Stimulated activated memory B cell treated with anti-CD40 and anti-IgM and Interleukin-4, amounts not matched to agents 10 μg/mL and 1 μg/mL and 100 μg/mL, for 72 hours (primary cell): Measurements from ENCODE around the gene RAB7B.

ENCODE experiments used
- ATAC-seq: fragments of 150-1000 bp; cut with Tn5 transposase; 2 replicates; pipeline ENCODE4 v1.10.0; 2021
- H3K27ac Mint-ChIP-seq: one replicate; pipeline ENCODE4 v1.8.0; 2022; ENCODE audit warnings: mild to moderate bottlenecking, mixed read lengths
- H3K27me3 Mint-ChIP-seq: one replicate; pipeline ENCODE4 v1.8.0; 2022; ENCODE audit warnings: mixed read lengths
- H3K36me3 Mint-ChIP-seq: one replicate; pipeline ENCODE4 v1.8.0; 2022; ENCODE audit warnings: mixed read lengths
- H3K4me1 Mint-ChIP-seq: one replicate; pipeline ENCODE4 v1.8.0; 2022; ENCODE audit warnings: mixed read lengths
- H3K4me3 Mint-ChIP-seq: one replicate; pipeline ENCODE4 v1.8.0; 2022; ENCODE audit warnings: mild to moderate bottlenecking, moderate library complexity, mixed read lengths
- H3K9me3 Mint-ChIP-seq: one replicate; pipeline ENCODE4 v1.8.0; 2022; ENCODE audit warnings: mixed read lengths

RAB7B gene

GRCh38 chr1:205991237-205991636, 12.0 kb downstream of the RAB7B start:
- Mint-ChIP-seq H3K36me3 (no peaks in the 10 kb centered on the region), H3K27me3 (peaks cover 13% of the 10 kb centered on the region), H3K9me3 (no peaks in the 10 kb centered on the region), H3K4me3 (no peak overlapping the region), H3K27ac (no peak overlapping the region), H3K4me1 (no peaks in the 10 kb centered on the region)
- ATAC-seq, result no peak

GRCh38 chr1:205990226-205990625, 13.0 kb downstream of the RAB7B start:
- no peaks in the 10 kb centered on the region for H3K4me1 Mint-ChIP-seq
- H3K36me3 Mint-ChIP-seq, result no peaks in the 10 kb centered on the region
- H3K27me3 Mint-ChIP-seq, result peaks cover 13% of the 10 kb centered on the region
- H3K9me3 Mint-ChIP-seq, result no peaks in the 10 kb centered on the region
- ATAC-seq, result no peak
- no peak overlapping the region for H3K27ac Mint-ChIP-seq
- H3K4me3 Mint-ChIP-seq, result no peak overlapping the region

GRCh38 chr1:205989786-205990185, 13.4 kb downstream of the RAB7B start:
- Mint-ChIP-seq H3K27me3 (peaks cover 13% of the 10 kb centered on the region), H3K4me1 (no peaks in the 10 kb centered on the region), H3K36me3 (no peaks in the 10 kb centered on the region), H3K27ac (no peak overlapping the region), H3K9me3 (no peaks in the 10 kb centered on the region), H3K4me3 (no peak overlapping the region)
- ATAC-seq, result no peak

- ATAC-seq, result no peak
- no peak overlapping the region for H3K27ac Mint-ChIP-seq
- no peak overlapping the region for H3K4me3 Mint-ChIP-seq
- no peaks in the 10 kb centered on the region for H3K36me3 Mint-ChIP-seq
- H3K9me3 Mint-ChIP-seq, result no peaks in the 10 kb centered on the region
- peaks cover 8% of the 10 kb centered on the region for H3K4me1 Mint-ChIP-seq
- peaks cover 13% of the 10 kb centered on the region for H3K27me3 Mint-ChIP-seq
Measured at GRCh38 chr1:205988585-205988995, 14.6 kb downstream of the RAB7B start.

- ATAC-seq, result no peak
- peaks cover 13% of the 10 kb centered on the region for H3K27me3 Mint-ChIP-seq
- H3K27ac Mint-ChIP-seq, result no peak overlapping the region
- H3K4me3 Mint-ChIP-seq, result no peak overlapping the region
- peaks cover 8% of the 10 kb centered on the region for H3K4me1 Mint-ChIP-seq
- peaks cover 5% of the 10 kb centered on the region for H3K9me3 Mint-ChIP-seq
- H3K36me3 Mint-ChIP-seq, result no peaks in the 10 kb centered on the region
Measured at GRCh38 chr1:205986861-205987260, 16.3 kb downstream of the RAB7B start.

GRCh38 chr1:205986292-205986691, 16.9 kb downstream of the RAB7B start:
- ATAC-seq, result no peak
- Mint-ChIP-seq H3K27ac (no peak overlapping the region), H3K9me3 (peaks cover 5% of the 10 kb centered on the region), H3K4me1 (peaks cover 8% of the 10 kb centered on the region), H3K27me3 (peaks cover 13% of the 10 kb centered on the region), H3K36me3 (no peaks in the 10 kb centered on the region), H3K4me3 (no peak overlapping the region)

- Mint-ChIP-seq H3K4me3 (no peak overlapping the region), H3K9me3 (peaks cover 5% of the 10 kb centered on the region), H3K4me1 (peaks cover 8% of the 10 kb centered on the region), H3K27me3 (peaks cover 10% of the 10 kb centered on the region), H3K36me3 (no peaks in the 10 kb centered on the region), H3K27ac (no peak overlapping the region)
- peak; percentile 72 for ATAC-seq
Measured at GRCh38 chr1:205985330-205986005, 17.7 kb downstream of the RAB7B start.

- no peaks in the 10 kb centered on the region for H3K27me3 Mint-ChIP-seq
- H3K27ac Mint-ChIP-seq, result peak overlapping the region; percentile 11
- H3K36me3 Mint-ChIP-seq, result no peaks in the 10 kb centered on the region
- H3K9me3 Mint-ChIP-seq, result peaks cover 5% of the 10 kb centered on the region
- peaks cover 8% of the 10 kb centered on the region for H3K4me1 Mint-ChIP-seq
- peak; percentile 79 for ATAC-seq
- H3K4me3 Mint-ChIP-seq, result no peak overlapping the region
Measured at GRCh38 chr1:205983925-205984725, 19.1 kb downstream of the RAB7B start.

GRCh38 chr1:205981257-205981656, 21.9 kb downstream of the RAB7B start:
- no peak overlapping the region for H3K4me3 Mint-ChIP-seq
- H3K36me3 Mint-ChIP-seq, result no peaks in the 10 kb centered on the region
- ATAC-seq, result no peak
- H3K27ac Mint-ChIP-seq, result no peak overlapping the region
- peaks cover 5% of the 10 kb centered on the region for H3K9me3 Mint-ChIP-seq
- no peaks in the 10 kb centered on the region for H3K27me3 Mint-ChIP-seq
- peaks cover 8% of the 10 kb centered on the region for H3K4me1 Mint-ChIP-seq

GRCh38 chr1:205980237-205980870, 22.8 kb downstream of the RAB7B start:
- H3K4me1 Mint-ChIP-seq, result peaks cover 8% of the 10 kb centered on the region
- H3K27me3 Mint-ChIP-seq, result no peaks in the 10 kb centered on the region
- no peak for ATAC-seq
- H3K36me3 Mint-ChIP-seq, result no peaks in the 10 kb centered on the region
- H3K27ac Mint-ChIP-seq, result no peak overlapping the region
- H3K9me3 Mint-ChIP-seq, result peaks cover 5% of the 10 kb centered on the region
- no peak overlapping the region for H3K4me3 Mint-ChIP-seq

GRCh38 chr1:205979301-205979700, 23.9 kb downstream of the RAB7B start:
- Mint-ChIP-seq H3K27ac (no peak overlapping the region), H3K4me1 (peaks cover 4% of the 10 kb centered on the region), H3K36me3 (no peaks in the 10 kb centered on the region)

GRCh38 chr1:205978676-205979075, 24.5 kb downstream of the RAB7B start:
- ATAC-seq, result no peak
- peaks cover 8% of the 10 kb centered on the region for H3K9me3 Mint-ChIP-seq
- H3K4me3 Mint-ChIP-seq, result no peak overlapping the region
- H3K36me3 Mint-ChIP-seq, result no peaks in the 10 kb centered on the region
- no peak overlapping the region for H3K27ac Mint-ChIP-seq
- H3K27me3 Mint-ChIP-seq, result no peaks in the 10 kb centered on the region
- H3K4me1 Mint-ChIP-seq, result peaks cover 1% of the 10 kb centered on the region

More at GRCh38 chr1:205979301-205979700, 23.9 kb downstream of the RAB7B start:
- peaks cover 5% of the 10 kb centered on the region for H3K9me3 Mint-ChIP-seq
- H3K27me3 Mint-ChIP-seq, result no peaks in the 10 kb centered on the region
- ATAC-seq, result no peak
- H3K4me3 Mint-ChIP-seq, result no peak overlapping the region

GRCh38 chr1:205977402-205978014, 25.7 kb downstream of the RAB7B start:
- Mint-ChIP-seq H3K9me3 (peaks cover 8% of the 10 kb centered on the region), H3K4me1 (peaks cover 9% of the 10 kb centered on the region), H3K27me3 (no peaks in the 10 kb centered on the region), H3K4me3 (no peak overlapping the region), H3K36me3 (no peaks in the 10 kb centered on the region), H3K27ac (no peak overlapping the region)
- peak; percentile 86 for ATAC-seq

GRCh38 chr1:205976708-205977401, 26.3 kb downstream of the RAB7B start:
- H3K4me3 Mint-ChIP-seq, result no peak overlapping the region
- ATAC-seq, result no peak
- peaks cover 9% of the 10 kb centered on the region for H3K4me1 Mint-ChIP-seq
- no peak overlapping the region for H3K27ac Mint-ChIP-seq
- peaks cover 3% of the 10 kb centered on the region for H3K9me3 Mint-ChIP-seq
- no peaks in the 10 kb centered on the region for H3K36me3 Mint-ChIP-seq
- H3K27me3 Mint-ChIP-seq, result no peaks in the 10 kb centered on the region

GRCh38 chr1:205976036-205976435, 27.2 kb downstream of the RAB7B start:
- H3K4me1 Mint-ChIP-seq, result peaks cover 9% of the 10 kb centered on the region

More at GRCh38 chr1:205976036-205976435, 27.2 kb downstream of the RAB7B start:
- Mint-ChIP-seq H3K27ac (no peak overlapping the region), H3K4me3 (no peak overlapping the region), H3K9me3 (peaks cover 3% of the 10 kb centered on the region), H3K36me3 (no peaks in the 10 kb centered on the region), H3K27me3 (no peaks in the 10 kb centered on the region)
- ATAC-seq, result no peak
